GM12878 (cell line): ENCODE data around the gene MAP4. TPM values are rescaled to one million over a fixed set of nuclear protein-coding genes. Genes with fewer than 3 reads are reported as not detected.

ENCODE experiments used
- ATAC-seq: fragments of 200-7000 bp; cut with Tn5 transposase; 3 replicates; pipeline ENCODE4 v1.9.1; 2020; ENCODE audit warnings: mild to moderate bottlenecking, moderate library complexity
- BruUV-seq: library from RNA; stranded (reverse); fragments of 400-500 nt; replicated peaks from 2 replicates; lab custom pipeline; 2021; lab: Mats Ljungman, UMichigan
- CTCF ChIA-PET: fragments of 300-600 bp; sonication (Branson Sonifier 250); formaldehyde crosslinking; extraction: SDS; loops from one replicate; lab custom pipeline; 2021; ENCODE audit warnings: inconsistent platforms; lab: Yijun Ruan, JAX
- POLR2A ChIA-PET: fragments of 350-600 bp; formaldehyde crosslinking; extraction: SDS; loops from one replicate; lab custom pipeline; 2021; ENCODE audit warnings: inconsistent platforms; lab: Charles Lee
- RAD21 ChIA-PET: fragments of 300-600 bp; sonication (Branson Sonifier 250); formaldehyde crosslinking; loops from one replicate; lab custom pipeline; 2023; ENCODE audit warnings: antibody characterized with exemption; ENCODE audit not compliant: unreplicated experiment; lab: Charles Lee
- SMC1A ChIA-PET: fragments of 300-600 bp; sonication (Branson Sonifier 250); formaldehyde crosslinking; loops from one replicate; lab custom pipeline; 2023; ENCODE audit not compliant: unreplicated experiment, uncharacterized antibody; lab: Charles Lee
- DNase-seq: peaks from one replicate; pipeline ENCODE4 v3.0.0-alpha.2; 2011; ENCODE audit warnings: low read depth, low spot score
- FAIRE-seq: peaks from 3 replicates; lab custom pipeline; 2011; peaks lifted over from hg19 to GRCh38; lab: Jason Lieb, UNC
- H2AFZ ChIP-seq: 2 replicates; pipeline ENCODE4 v1.6.0; 2011; ENCODE audit warnings: low read depth, low read length, control low read depth; ENCODE audit not compliant: control insufficient read depth
- H3K27ac ChIP-seq: 2 replicates; pipeline ENCODE4 v1.5.1; 2011; ENCODE audit warnings: control low read depth; ENCODE audit not compliant: control insufficient read depth, insufficient read depth
- H3K27me3 ChIP-seq, 2 experiments: replicated peaks in 1 of 2; 2 replicates each; pipeline versions ENCODE4 v1.6.0 to v1.6.1; 2011; ENCODE audit warnings: low read length in 1 of 2; ENCODE audit not compliant: control insufficient read depth in 2 of 2, insufficient read depth in 2 of 2
- H3K36me3 ChIP-seq, 2 experiments: 2 replicates each; pipeline ENCODE4 v1.5.1; 2011; ENCODE audit warnings: low read length in 1 of 2; ENCODE audit not compliant: control insufficient read depth in 2 of 2, insufficient read depth in 2 of 2
- H3K4me1 ChIP-seq: 2 replicates; pipeline ENCODE4 v1.6.1; 2011; ENCODE audit warnings: mild to moderate bottlenecking, low read length, moderate library complexity, mixed read lengths; ENCODE audit not compliant: control insufficient read depth, insufficient read depth
- H3K4me2 ChIP-seq: 2 replicates; pipeline ENCODE4 v1.6.0; 2011; ENCODE audit warnings: control low read depth; ENCODE audit not compliant: control insufficient read depth, insufficient read depth
- H3K4me3 ChIP-seq: fragments of 200-600 bp; sonication (generic); 2 replicates; pipeline ENCODE4 v1.5.1; 2016
- H3K79me2 ChIP-seq: 2 replicates; pipeline ENCODE4 v1.6.0; 2011; ENCODE audit warnings: low read length; ENCODE audit not compliant: control insufficient read depth, insufficient read depth
- H3K9ac ChIP-seq: 2 replicates; pipeline ENCODE4 v1.8.0; 2011; ENCODE audit warnings: low read length, control low read depth, mixed read lengths; ENCODE audit not compliant: control insufficient read depth, insufficient read depth
- H3K9me3 ChIP-seq: replicated peaks from 3 replicates; pipeline ENCODE4 v1.5.1; 2011; ENCODE audit warnings: mild to moderate bottlenecking, low read length; ENCODE audit not compliant: control insufficient read depth, insufficient read depth
- H4K20me1 ChIP-seq: 2 replicates; pipeline ENCODE4 v1.6.0; 2011; ENCODE audit not compliant: control insufficient read depth, insufficient read depth
- ATF7 ChIP-seq: fragments of 450-650 bp; IDR thresholded peaks from 2 replicates; pipeline ENCODE4 v1.6.1; 2016; ENCODE audit warnings: low read depth, mild to moderate bottlenecking
- BCLAF1 ChIP-seq: fragments of 450-650 bp; IDR thresholded peaks from 2 replicates; pipeline ENCODE4 v1.6.1; 2017; ENCODE audit warnings: antibody characterized with exemption, mild to moderate bottlenecking, moderate library complexity
- BRCA1 ChIP-seq: IDR thresholded peaks from 2 replicates; pipeline ENCODE4 v1.6.1; 2011; ENCODE audit warnings: low read depth, low read length, improper control_type of control experiment
- NR2C2 ChIP-seq: IDR thresholded peaks from 2 replicates; pipeline ENCODE4 v1.6.1; 2011; ENCODE audit warnings: borderline replicate concordance, low read depth; ENCODE audit not compliant: control insufficient read depth, insufficient read length
- NR2F1 ChIP-seq: fragments of 450-650 bp; conservative IDR thresholded peaks from 2 replicates; pipeline ENCODE4 v1.6.1; 2017; ENCODE audit warnings: mild to moderate bottlenecking
- RB1 ChIP-seq: fragments of 450-650 bp; formaldehyde crosslinking; IDR thresholded peaks from 2 replicates; pipeline ENCODE4 v1.6.1; 2017; ENCODE audit warnings: mild to moderate bottlenecking, borderline replicate concordance
- RELA ChIP-seq: fragments of 450-650 bp; IDR thresholded peaks from 2 replicates; pipeline ENCODE4 v1.8.0; 2014; ENCODE audit warnings: borderline replicate concordance; ENCODE audit not compliant: partially characterized antibody
- REST ChIP-seq: IDR thresholded peaks from 2 replicates; pipeline ENCODE4 v1.6.1; 2012; ENCODE audit warnings: mild to moderate bottlenecking, low read depth, low read length
- SKIL ChIP-seq: fragments of 450-650 bp; IDR thresholded peaks from 2 replicates; pipeline ENCODE4 v1.6.1; 2017; ENCODE audit warnings: mild to moderate bottlenecking, low read depth, inconsistent platforms; ENCODE audit not compliant: poor library complexity, severe bottlenecking
- ZNF687 ChIP-seq: fragments of 450-650 bp; IDR thresholded peaks from 2 replicates; pipeline ENCODE4 v1.6.1; 2017; ENCODE audit warnings: mild to moderate bottlenecking, moderate library complexity
- WGBS: methylation state at CpG from one replicate; pipeline ENCODE4 v1.1.6; 2016; ENCODE audit warnings: low lambda C conversion rate; ENCODE audit not compliant: insufficient replicate concordance, insufficient coverage; ENCODE audit errors: missing lambda C conversion rate; 5-methylcytosine and 5-hydroxymethylcytosine counted together
- in situ Hi-C: fragments of 300-500 bp; cut with MboI; formaldehyde crosslinking; loops from 9 replicates; pipeline ENCODE4 v1.14.3; 2018; ENCODE audit warnings: mixed read lengths
- intact Hi-C: fragments of 100-400 bp; cut with micrococcal nuclease; formaldehyde crosslinking; loops from one replicate; pipeline ENCODE4 v1.14.2; 2022; ENCODE audit not compliant: unreplicated experiment
- polyA plus RNA-seq, 11 experiments: library from polyadenylated mRNA; depleted of rRNA in 4 of 11; unstranded in 6 of 11; stranded (reverse) in 5 of 11; fragments of >200 nt; fragmentation: Nextera tagmentation in 4 of 11; fragmentation: Illumina TruSeq in 1 of 11; extraction: Ambion mirVana in 4 of 11; extraction: Trizol in 1 of 11; gene quantifications; 1 replicate in 1 of 11; 2 replicates in 10 of 11; pipeline versions ENCODE4 v1.2.1 to v1.2.3, GENCODE V29; 2011 to 2016; ENCODE audit warnings: inconsistent platforms in 2 of 11, missing spikeins in 2 of 11, low read depth in 1 of 11
- total RNA-seq, 4 experiments: library from RNA; depleted of rRNA in 3 of 4; stranded (reverse); fragments of >200 nt in 3 of 4; fragmentation: Illumina TruSeq in 1 of 4; extraction: Trizol in 1 of 4; gene quantifications; 2 replicates each; pipeline versions ENCODE4 v1.2.1 to v1.2.3, GENCODE V29; 2013 to 2021

Gene MAP4
- total and polyA plus RNA-seq, 10 of the 15 experiments (the other 5 are each of a cell fraction or from before 2014, with no cell fraction given) = 22.2 to 145 (median 47.2) TPM

GRCh38 chr3:47804577-47804976 lies 211.6 kb downstream of the MAP4 start:
- FAIRE-seq (no peak), ATAC-seq (no peak), DNase-seq (no peak)
- ChIA-PET RAD21 (interaction anchor here (1.0 to 1.1 kb wide), 2 partner anchors 20 to 282 kb away, joined by 3 read pairs; no protein-coding TSS in a partner anchor), CTCF (interaction anchor here (0.6 to 1.9 kb wide), 8 partner anchors 12 to 384 kb away, joined by 3 to 15 read pairs (median 4); no protein-coding TSS in a partner anchor), POLR2A (interaction anchor here (0.5 to 1.3 kb wide), 2 partner anchors 21 to 368 kb away, joined by 3 to 7 read pairs; no protein-coding TSS in a partner anchor), SMC1A (interaction anchor here (1.7 to 2.5 kb wide), 3 partner anchors 12 to 282 kb away, joined by 4 to 9 read pairs (median 6); no protein-coding TSS in a partner anchor)
- WGBS = 93% methylated on average over 1 of the region's 1 CpG
- no peaks in the 10 kb centered on the region; the same call in 2 of the 3 replicates for H3K9me3 ChIP-seq
- peaks cover 13% of the 10 kb centered on the region for H3K79me2 ChIP-seq
- peaks cover 11% of the 10 kb centered on the region for H3K4me1 ChIP-seq
- intact Hi-C loops = loop anchor here (5.0 kb wide), 1 partner anchor 292 kb away; the partner anchor contains the start of gene ELP6
- H3K4me3 ChIP-seq = peak overlapping the region; percentile 92; the same call in 1 of the 2 replicates
- H3K4me2 ChIP-seq = peak overlapping the region; percentile 77
- in situ Hi-C loops = no loop called here
- H2AFZ ChIP-seq = no peak overlapping the region
- H3K36me3 ChIP-seq = peaks cover 0 to 3% of the 10 kb centered on the region in 2 experiments; a peak in 1 of 4 replicates
- no peak overlapping the region for H3K27ac ChIP-seq
- no peaks in the 10 kb centered on the region for H3K27me3 ChIP-seq
- no peaks in the 10 kb centered on the region for H4K20me1 ChIP-seq
- no peak overlapping the region for H3K9ac ChIP-seq
- BruUV-seq = no TSS peak
- TF ChIP-seq NR2C2 (no peak), ATF7 (no peak), SKIL (no peak), ZNF687 (no peak), REST (no peak), NR2F1 (no peak), BCLAF1 (no peak), RB1 (no peak), RELA (no peak), BRCA1 (no peak)
